BJ (cell line): ENCODE results near the gene HDAC5. TPM values are rescaled to one million over a fixed set of nuclear protein-coding genes. Genes with fewer than 3 reads are reported as not detected.

Experiments
- CTCF ChIA-PET: fragments of 350-600 bp; formaldehyde crosslinking; extraction: SDS; loops from one replicate; lab custom pipeline; 2021; ENCODE audit warnings: antibody characterized with exemption, inconsistent platforms; lab: Yijun Ruan, JAX
- POLR2A ChIA-PET: fragments of 300-600 bp; sonication (Branson Sonifier 250); formaldehyde crosslinking; extraction: SDS; loops from one replicate; lab custom pipeline; 2021; ENCODE audit warnings: antibody characterized with exemption; lab: Charles Lee
- DNase-seq: peaks from one replicate; pipeline ENCODE4 v3.0.0-alpha.2; 2011; ENCODE audit warnings: low read depth
- H3K27me3 ChIP-seq: 2 replicates; pipeline ENCODE4 v1.6.0; 2011; ENCODE audit warnings: low read length; ENCODE audit not compliant: control insufficient read depth, insufficient read depth
- H3K36me3 ChIP-seq: 2 replicates; pipeline ENCODE4 v1.5.1; 2011; ENCODE audit warnings: low read length; ENCODE audit not compliant: control insufficient read depth, insufficient read depth
- H3K4me3 ChIP-seq: 2 replicates; pipeline ENCODE4 v1.5.1; 2011; ENCODE audit warnings: low read depth, mild to moderate bottlenecking, control low read depth, low read length
- polyA plus RNA-seq: library from polyadenylated mRNA; depleted of rRNA; stranded (reverse); fragments of >200 nt; gene quantifications from 2 replicates; pipeline ENCODE4 v1.2.3, GENCODE V29; 2011; rRNA removed
- small RNA-seq: library from RNA; depleted of rRNA; stranded (forward); fragments of <200 nt; gene quantifications from one replicate; pipeline ENCODE3, GENCODE V24; 2012; ENCODE audit warnings: low replicate concordance, low read depth; ENCODE audit not compliant: insufficient read length
- TF ChIP-seq, protein P1 (sequence below): IDR thresholded peaks from 2 replicates; pipeline ENCODE4 v1.5.1; 2011; ENCODE audit warnings: low read depth, mild to moderate bottlenecking, control low read depth, inconsistent platforms, low read length, moderate library complexity; ENCODE audit not compliant: insufficient read depth

Gene HDAC5
- polyA plus RNA-seq, 1 experiment: 102 TPM

DNA sequence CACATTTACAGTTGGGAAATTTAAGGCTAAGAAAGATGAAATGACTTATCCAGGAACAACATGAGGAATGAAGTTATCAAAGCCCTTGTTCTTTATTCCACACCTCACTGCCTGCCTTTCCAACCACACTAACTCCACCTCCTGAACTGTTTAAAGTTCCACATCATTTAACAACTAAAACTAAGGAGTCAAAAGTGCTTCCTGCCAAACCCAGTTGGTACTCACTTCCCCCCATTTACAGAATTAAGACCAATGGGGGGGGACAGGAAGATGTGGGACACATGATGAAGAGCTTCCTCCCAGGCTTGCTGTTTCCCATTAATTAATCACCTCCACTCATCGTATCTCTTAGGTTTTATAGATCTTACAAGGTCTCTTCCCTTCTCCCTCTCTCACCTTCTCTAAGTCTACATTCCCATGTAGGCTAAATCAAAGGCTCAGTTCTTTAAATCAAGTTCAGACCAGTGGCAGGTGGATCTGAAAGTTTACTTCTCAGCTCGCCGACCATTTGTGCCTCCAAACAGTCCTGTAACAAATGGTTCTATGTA lies 89.5 kb downstream of the HDAC5 start:
- no peak for DNase-seq
- POLR2A ChIA-PET: no interaction called here
- TF ChIP-seq, protein P1, sequence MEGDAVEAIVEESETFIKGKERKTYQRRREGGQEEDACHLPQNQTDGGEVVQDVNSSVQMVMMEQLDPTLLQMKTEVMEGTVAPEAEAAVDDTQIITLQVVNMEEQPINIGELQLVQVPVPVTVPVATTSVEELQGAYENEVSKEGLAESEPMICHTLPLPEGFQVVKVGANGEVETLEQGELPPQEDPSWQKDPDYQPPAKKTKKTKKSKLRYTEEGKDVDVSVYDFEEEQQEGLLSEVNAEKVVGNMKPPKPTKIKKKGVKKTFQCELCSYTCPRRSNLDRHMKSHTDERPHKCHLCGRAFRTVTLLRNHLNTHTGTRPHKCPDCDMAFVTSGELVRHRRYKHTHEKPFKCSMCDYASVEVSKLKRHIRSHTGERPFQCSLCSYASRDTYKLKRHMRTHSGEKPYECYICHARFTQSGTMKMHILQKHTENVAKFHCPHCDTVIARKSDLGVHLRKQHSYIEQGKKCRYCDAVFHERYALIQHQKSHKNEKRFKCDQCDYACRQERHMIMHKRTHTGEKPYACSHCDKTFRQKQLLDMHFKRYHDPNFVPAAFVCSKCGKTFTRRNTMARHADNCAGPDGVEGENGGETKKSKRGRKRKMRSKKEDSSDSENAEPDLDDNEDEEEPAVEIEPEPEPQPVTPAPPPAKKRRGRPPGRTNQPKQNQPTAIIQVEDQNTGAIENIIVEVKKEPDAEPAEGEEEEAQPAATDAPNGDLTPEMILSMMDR: no peak
- H3K4me3 ChIP-seq: no peak overlapping the region
- H3K27me3 ChIP-seq: no peaks in the 10 kb centered on the region
- H3K36me3 ChIP-seq: peaks cover 19% of the 10 kb centered on the region
- CTCF ChIA-PET: interaction anchor here (1.0 kb wide), 1 partner anchor 90 kb away, joined by 3 read pairs; no protein-coding TSS in a partner anchor

GRCh38 chr17:44030482-44030881 lies 93.0 kb downstream of the HDAC5 start:
- TF ChIP-seq, protein P1: no peak
- CTCF ChIA-PET: interaction anchor here (0.9 to 1.5 kb wide), 4 partner anchors 10 to 110 kb away, joined by 3 to 8 read pairs (median 4); no protein-coding TSS in a partner anchor
- peaks cover 11% of the 10 kb centered on the region for H3K36me3 ChIP-seq
- no peak for DNase-seq
- no peaks in the 10 kb centered on the region for H3K27me3 ChIP-seq
- POLR2A ChIA-PET: no interaction called here
- no peak overlapping the region for H3K4me3 ChIP-seq

GRCh38 chr17:44029736-44030135 lies 93.7 kb downstream of the HDAC5 start:
- Histone ChIP-seq H3K4me3 (no peak overlapping the region), H3K36me3 (peaks cover 11% of the 10 kb centered on the region), H3K27me3 (no peaks in the 10 kb centered on the region)
- TF ChIP-seq, protein P1: no peak
- DNase-seq: no peak
- CTCF ChIA-PET: interaction anchor here (0.5 to 1.5 kb wide), 5 partner anchors 9 to 111 kb away, joined by 3 to 8 read pairs (median 3); no protein-coding TSS in a partner anchor
- POLR2A ChIA-PET: no interaction called here

Small RNA genes lying within 50 kb of the gene (small RNA-seq; reads per million reads assigned to genes)
- gene RNU6-131P: not detected

Other genes with a start within 250 kb of the HDAC5 start
- 3.1 and 5.3 TPM in 2 replicates for gene MPP2, start 216.1 kb downstream of the HDAC5 start, polyA plus RNA-seq
- not detected in 2 replicates for gene PPY, start 181.2 kb downstream of the HDAC5 start, polyA plus RNA-seq
- not detected in 2 replicates for gene PYY, start 169.7 kb downstream of the HDAC5 start, polyA plus RNA-seq
- gene NAGS, start 119.0 kb downstream of the HDAC5 start, polyA plus RNA-seq: 1.1 and 1.6 TPM in 2 replicates
- 28.2 and 47.9 TPM in 2 replicates for gene TMEM101, start 108.7 kb downstream of the HDAC5 start, polyA plus RNA-seq
- gene LSM12, start 57.0 kb downstream of the HDAC5 start, polyA plus RNA-seq: 36.3 and 51.7 TPM in 2 replicates
- 115 and 151 TPM in 2 replicates for gene G6PC3, start 52.9 kb downstream of the HDAC5 start, polyA plus RNA-seq
- 2.1 and 3.4 TPM in 2 replicates for gene HROB, start 18.3 kb upstream of the HDAC5 start, polyA plus RNA-seq
- gene ASB16, start 47.1 kb upstream of the HDAC5 start, polyA plus RNA-seq: 0.04 TPM in 1 of 2 replicates, not detected in the other
- gene TMUB2, start 63.3 kb upstream of the HDAC5 start, polyA plus RNA-seq: 43.8 and 64.0 TPM in 2 replicates
- gene ATXN7L3, start 76.2 kb upstream of the HDAC5 start, polyA plus RNA-seq: 47.0 and 53.9 TPM in 2 replicates
- 19.8 and 21.1 TPM in 2 replicates for gene UBTF, start 96.0 kb upstream of the HDAC5 start, polyA plus RNA-seq
- gene SLC4A1, start 144.5 kb upstream of the HDAC5 start, polyA plus RNA-seq: not detected in 2 replicates
- gene RUNDC3A, start 185.0 kb upstream of the HDAC5 start, polyA plus RNA-seq: 0.31 and 0.58 TPM in 2 replicates
- gene SLC25A39, start 201.2 kb upstream of the HDAC5 start, polyA plus RNA-seq: 51.9 and 84.5 TPM in 2 replicates
- gene GRN, start 221.7 kb upstream of the HDAC5 start, polyA plus RNA-seq: 213 and 581 TPM in 2 replicates
- gene FAM171A2, start 240.2 kb upstream of the HDAC5 start, polyA plus RNA-seq: 1.3 and 2.3 TPM in 2 replicates